Heart left ventricle (tissue), 16 donors: ENCODE measurements around the gene CDRT4. TPM values are rescaled to one million over a fixed set of nuclear protein-coding genes. Genes with fewer than 3 reads are reported as not detected.

Experiments
- ATAC-seq, 4 donors: fragments of 200-7000 bp; cut with Tn5 transposase; one replicate each; pipeline ENCODE4 v1.9.1; 2020 to 2022; ENCODE audit warnings: moderate library complexity in 4 of 4, mild to moderate bottlenecking in 3 of 4, moderate number of reproducible peaks in 1 of 4
- DNase-seq, 5 donors: peaks; one replicate each; pipeline ENCODE4 v3.0.0-alpha.2; 2020
- H3K27ac ChIP-seq, 12 donors: fragments of 200-600 bp; sonication (generic) in 4 of 12; one replicate each; pipeline versions ENCODE4 v1.5.0 to v1.8.0; 2016 to 2022; ENCODE audit warnings: mild to moderate bottlenecking in 2 of 12
- H3K27me3 ChIP-seq, 9 donors: fragments of 200-600 bp; sonication (generic) in 2 of 9; one replicate each; pipeline versions ENCODE4 v1.5.1 to v1.8.0; 2016 to 2022; ENCODE audit warnings: mild to moderate bottlenecking in 3 of 9
- H3K36me3 ChIP-seq, 9 donors: fragments of 200-600 bp; sonication (generic) in 2 of 9; one replicate each; pipeline versions ENCODE4 v1.5.0 to v1.8.0; 2018 to 2022; ENCODE audit warnings: mild to moderate bottlenecking in 2 of 9
- H3K4me1 ChIP-seq, 12 donors: fragments of 200-600 bp; sonication (generic) in 4 of 12; one replicate each; pipeline versions ENCODE4 v1.5.0 to v1.8.0; 2016 to 2022; ENCODE audit warnings: mild to moderate bottlenecking in 3 of 12
- H3K4me3 ChIP-seq, 12 donors: fragments of 200-600 bp; sonication (generic) in 4 of 12; one replicate each; pipeline versions ENCODE4 v1.5.0 to v1.8.0; 2017 to 2022; ENCODE audit warnings: mild to moderate bottlenecking in 9 of 12, moderate library complexity in 4 of 12
- H3K9me3 ChIP-seq, 12 donors: fragments of 200-600 bp; sonication (generic) in 4 of 12; one replicate each; pipeline versions ENCODE4 v1.5.0 to v1.8.0; 2016 to 2022; ENCODE audit warnings: mild to moderate bottlenecking in 1 of 12
- POLR2A ChIP-seq, 2 donors: fragments of 450-650 bp; IDR thresholded peaks; one replicate each; pipeline ENCODE4 v1.6.1; 2017; ENCODE audit warnings: antibody characterized with exemption in 2 of 2, mild to moderate bottlenecking in 2 of 2, moderate library complexity in 2 of 2
- WGBS, 4 donors: extraction: QIAGEN DNeasy Blood & Tissue Kit in 2 of 4; methylation state at CpG; one replicate each; pipeline versions ENCODE4 v1.1.5 to v1.1.7; 2013 to 2018; 5-methylcytosine and 5-hydroxymethylcytosine counted together
- intact Hi-C, 10 donors: fragments of 100-400 bp; cut with DNase I; formaldehyde crosslinking; loops; one replicate each; pipeline versions ENCODE4 v1.11.1 to v1.14.2; 2022
- polyA plus RNA-seq, 2 donors: library from polyadenylated mRNA; stranded (reverse); fragments of 200-250 nt; gene quantifications; one replicate each; pipeline ENCODE4 v1.2.3, GENCODE V29; 2013
- total RNA-seq, 9 donors: library from RNA; depleted of rRNA in 2 of 9; stranded (reverse); fragments of >200 nt in 2 of 9; fragmentation: NEBNext Ultra II Directional in 3 of 9; extraction: Animal tissue kit (Norgen Biotek cat#: 25700) in 3 of 9; gene quantifications; one replicate each; pipeline versions ENCODE4 v1.1.0 to v1.2.4, GENCODE V29; 2016 to 2023
- TF ChIP-seq, protein P1 (sequence below), 12 donors: fragments of 200-600 bp; sonication (generic) in 4 of 12; IDR thresholded peaks; one replicate each; pipeline versions ENCODE4 v1.5.0 to v1.8.0; 2018 to 2022; ENCODE audit warnings: antibody characterized with exemption in 12 of 12, mild to moderate bottlenecking in 5 of 12
- donor health status: ischemic (EF 13 %, LVEDD 7.1; RV severe dilation, severe dysfunction).
- donor health status: healthy with polysubstance abuse.
- donor health status: DM: no; HTN: yes; CAD: no.
- donor health status: DM: no; HTN: no; CAD: no.
- donor health status: ischemic (EF 25% LVEDD 6.9; RV normal size, moderate dysfunction).
- donor health status: ischemic (EF 25% LVEDD 5.7; RV mildly dilated, moderate dysfunction).
- donor health status: healthy.
- donor health status: DM: yes; HTN: yes; CAD: no.
- donor health status: ischemic (EF 35%, LVEDD 5.7; RV mildly dilated, moderate dysfunction).
- donor health status: nonischemic (EF 11% LVEDD 7.7; RV severe dilation, severe dysfunction).
- donor health status: DM: yes; HTN: yes; CAD: no.
- donor health status: PGD.
- donor health status: ischemic (EF 29% LVEDD 5.4; RV normal size, mild dysfunction).
- donor health status: nonischemic (EF 23%, LVEDD 6.1; RV moderate dilation, normal function).

Gene CDRT4
- total and polyA plus RNA-seq, 11 donors, result 0.12 to 4.7 (median 0.96) TPM; not detected in 2

DNA sequence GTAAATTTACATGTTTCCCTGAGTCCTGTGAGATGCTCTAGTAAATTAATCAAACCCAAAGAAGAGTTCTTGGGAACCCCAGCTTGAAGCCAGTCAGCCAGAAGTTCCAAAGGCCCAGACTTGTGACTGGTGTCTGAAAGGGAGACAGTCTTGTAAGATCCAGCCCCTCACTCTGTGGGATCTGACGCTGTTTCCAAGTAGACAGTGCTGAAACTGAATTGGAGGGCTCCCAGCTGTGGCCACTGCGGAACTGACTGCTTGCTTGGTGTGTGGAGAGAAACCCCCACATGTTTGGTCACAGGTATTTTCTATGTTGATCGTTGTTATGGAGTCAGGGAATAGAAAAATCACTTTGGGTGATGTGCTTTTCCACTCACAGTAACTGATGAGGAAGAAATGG is 5.5 kb upstream of the CDRT4 start:
- Histone ChIP-seq H3K4me3 (no peak overlapping the region), H3K9me3 (no peaks in the 10 kb centered on the region), H3K27me3 (no peaks in the 10 kb centered on the region), H3K27ac (no peak overlapping the region), H3K4me1 (peaks cover 0 to 19% (median 2%) of the 10 kb centered on the region in 12 donors), H3K36me3 (no peaks in the 10 kb centered on the region)
- DNase-seq (no peak), ATAC-seq (no peak)
- TF ChIP-seq, protein P1, sequence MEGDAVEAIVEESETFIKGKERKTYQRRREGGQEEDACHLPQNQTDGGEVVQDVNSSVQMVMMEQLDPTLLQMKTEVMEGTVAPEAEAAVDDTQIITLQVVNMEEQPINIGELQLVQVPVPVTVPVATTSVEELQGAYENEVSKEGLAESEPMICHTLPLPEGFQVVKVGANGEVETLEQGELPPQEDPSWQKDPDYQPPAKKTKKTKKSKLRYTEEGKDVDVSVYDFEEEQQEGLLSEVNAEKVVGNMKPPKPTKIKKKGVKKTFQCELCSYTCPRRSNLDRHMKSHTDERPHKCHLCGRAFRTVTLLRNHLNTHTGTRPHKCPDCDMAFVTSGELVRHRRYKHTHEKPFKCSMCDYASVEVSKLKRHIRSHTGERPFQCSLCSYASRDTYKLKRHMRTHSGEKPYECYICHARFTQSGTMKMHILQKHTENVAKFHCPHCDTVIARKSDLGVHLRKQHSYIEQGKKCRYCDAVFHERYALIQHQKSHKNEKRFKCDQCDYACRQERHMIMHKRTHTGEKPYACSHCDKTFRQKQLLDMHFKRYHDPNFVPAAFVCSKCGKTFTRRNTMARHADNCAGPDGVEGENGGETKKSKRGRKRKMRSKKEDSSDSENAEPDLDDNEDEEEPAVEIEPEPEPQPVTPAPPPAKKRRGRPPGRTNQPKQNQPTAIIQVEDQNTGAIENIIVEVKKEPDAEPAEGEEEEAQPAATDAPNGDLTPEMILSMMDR (IDR thresholded peaks at IDR 0.05), result no peak
- TF ChIP-seq POLR2A (IDR thresholded peaks at IDR 0.05), result no peak
- WGBS, 4 donors, result 60 to 98% (median 85%) methylated on average over 3 of the region's 3 CpGs
- intact Hi-C loops, result no loop called here

DNA sequence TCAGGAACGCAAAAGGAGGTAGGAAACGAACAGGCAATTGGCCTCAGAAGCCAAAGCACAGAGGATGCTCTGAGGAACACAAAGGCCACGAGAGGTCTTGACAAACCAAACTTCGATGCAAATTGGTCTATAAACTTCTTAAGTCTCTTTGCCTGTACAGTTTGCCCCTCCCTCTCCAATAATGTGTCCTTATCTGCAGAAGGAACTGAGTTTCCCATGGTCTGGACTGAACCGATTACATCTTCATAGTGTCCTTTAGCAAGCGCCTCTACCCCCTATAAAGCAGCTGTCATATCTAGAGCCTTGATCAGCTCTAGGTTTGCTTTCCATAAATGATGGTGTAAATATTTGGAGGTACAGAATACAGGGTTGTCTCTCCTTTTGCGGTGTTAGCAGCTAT is 3.1 kb upstream of the CDRT4 start:
- ATAC-seq (no peak), DNase-seq (no peak)

DNA sequence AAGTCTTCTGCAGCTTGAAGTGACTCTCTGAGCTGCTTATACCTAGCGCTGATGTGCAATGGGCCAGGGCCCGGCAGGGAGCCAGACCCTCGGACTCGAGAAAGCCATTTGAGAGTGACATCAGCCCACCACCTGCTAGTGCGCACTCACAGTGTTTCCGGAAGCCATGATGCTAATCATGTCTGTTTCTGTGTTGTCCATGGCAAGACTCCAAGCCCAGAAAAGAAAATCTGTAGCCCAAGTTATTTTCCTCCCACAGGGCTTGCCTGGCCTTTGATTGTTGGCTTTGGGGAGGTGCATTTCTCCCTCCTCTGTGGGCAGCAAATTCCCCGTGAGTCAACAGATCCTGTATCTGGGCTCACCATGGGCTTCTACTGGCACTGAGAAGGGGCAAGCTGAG is 1.8 kb upstream of the CDRT4 start:
- Histone ChIP-seq H3K4me3 (no peak overlapping the region), H3K27me3 (no peaks in the 10 kb centered on the region), H3K9me3 (no peaks in the 10 kb centered on the region), H3K36me3 (no peaks in the 10 kb centered on the region), H3K27ac (no peak overlapping the region), H3K4me1 (peaks cover 0 to 24% (median 4%) of the 10 kb centered on the region in 12 donors)
- peak; percentile 35 to 84 (median 64) for ATAC-seq
- WGBS, 4 donors, result 57 to 62% (median 62%) methylated on average over 4 to 7 of the region's 7 CpGs
- intact Hi-C loops, result no loop called here
- peak; percentile 53 to 75 (median 72) for DNase-seq
- TF ChIP-seq, protein P1 (IDR thresholded peaks at IDR 0.05), result no peak
- no peak for TF ChIP-seq POLR2A (IDR thresholded peaks at IDR 0.05)

More for the DNA sequence above, 3.1 kb upstream of the CDRT4 start:
- Histone ChIP-seq H3K27me3 (no peaks in the 10 kb centered on the region), H3K4me3 (no peak overlapping the region), H3K9me3 (no peaks in the 10 kb centered on the region), H3K36me3 (no peaks in the 10 kb centered on the region), H3K27ac (no peak overlapping the region), H3K4me1 (peaks cover 0 to 21% (median 4%) of the 10 kb centered on the region in 12 donors)
- 61 to 67% (median 62%) methylated on average over 7 of the region's 7 CpGs for WGBS, 4 donors
- TF ChIP-seq, protein P1 (IDR thresholded peaks at IDR 0.05), result no peak
- TF ChIP-seq POLR2A (IDR thresholded peaks at IDR 0.05), result no peak
- intact Hi-C loops, result no loop called here

GRCh38 chr17:15468126-15468525 is 705 bp upstream of the CDRT4 start:
- intact Hi-C loops, result no loop called here
- Histone ChIP-seq H3K27ac (peak overlapping the region in 1 of 12 donors; percentile 15), H3K36me3 (no peaks in the 10 kb centered on the region)

More at GRCh38 chr17:15468126-15468525, 705 bp upstream of the CDRT4 start:
- Histone ChIP-seq H3K4me1 (peaks cover 0 to 35% (median 13%) of the 10 kb centered on the region in 12 donors), H3K9me3 (no peaks in the 10 kb centered on the region), H3K4me3 (no peak overlapping the region), H3K27me3 (no peaks in the 10 kb centered on the region)
- ATAC-seq (peak in 1 of 4 donors; percentile 19), DNase-seq (no peak)
- no peak for TF ChIP-seq POLR2A (IDR thresholded peaks at IDR 0.05)
- TF ChIP-seq, protein P1 (IDR thresholded peaks at IDR 0.05), result no peak
- WGBS, 4 donors, result 34 to 43% (median 37%) methylated on average over 4 of the region's 4 CpGs
